NCI-H1092 (cell line): ENCODE results near the gene SLC10A7.
"Not testable (repeated sequence)": the region's sequence is repeated elsewhere in the genome, so short reads cannot be mapped to it uniquely, and the experiment has no call there.

Source experiments
- DNase-seq: peaks from one replicate; lab custom pipeline; 2025; lab: John Stamatoyannopoulos, UW

The SLC10A7 gene

GRCh38 chr4:146439437-146439836 is 82.3 kb downstream of the SLC10A7 start:
- DNase-seq: no peak

GRCh38 chr4:146437778-146438177 is 84.0 kb downstream of the SLC10A7 start:
- no peak for DNase-seq

DNA sequence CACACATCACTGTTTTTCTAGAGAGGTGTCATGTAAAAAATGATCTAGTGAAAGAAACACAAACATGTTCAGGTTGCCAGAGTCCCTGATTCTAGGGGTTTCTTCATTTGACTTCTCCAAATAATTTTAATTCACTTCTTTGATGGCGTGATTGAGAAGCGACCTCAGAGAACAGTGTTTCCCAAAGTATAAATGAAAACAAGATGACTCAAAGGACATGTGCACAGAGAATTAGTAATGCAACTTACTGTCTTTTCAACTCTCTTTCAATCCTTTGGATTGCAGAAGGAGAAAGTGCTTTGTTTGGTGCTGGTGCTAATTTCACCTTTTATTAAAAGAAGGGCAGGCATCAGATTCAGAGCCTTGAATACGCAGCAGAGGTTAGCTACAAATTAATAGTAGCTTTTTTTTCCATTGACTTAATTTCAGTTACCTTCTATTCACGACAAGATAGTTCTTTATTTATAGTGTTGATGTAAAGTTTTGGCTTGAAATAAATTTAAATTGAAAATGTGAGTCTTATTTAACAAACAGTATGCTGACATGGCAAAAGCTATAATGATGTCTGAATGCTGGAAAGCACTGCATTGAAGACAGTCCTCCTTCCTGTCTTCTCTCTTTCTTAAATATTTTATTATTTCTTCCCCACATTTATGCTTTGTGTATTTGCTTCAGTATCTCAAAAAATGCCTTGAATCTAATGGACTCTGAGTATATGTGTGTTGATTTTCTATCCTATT is 85.1 kb downstream of the SLC10A7 start:
- no peak for DNase-seq

DNA sequence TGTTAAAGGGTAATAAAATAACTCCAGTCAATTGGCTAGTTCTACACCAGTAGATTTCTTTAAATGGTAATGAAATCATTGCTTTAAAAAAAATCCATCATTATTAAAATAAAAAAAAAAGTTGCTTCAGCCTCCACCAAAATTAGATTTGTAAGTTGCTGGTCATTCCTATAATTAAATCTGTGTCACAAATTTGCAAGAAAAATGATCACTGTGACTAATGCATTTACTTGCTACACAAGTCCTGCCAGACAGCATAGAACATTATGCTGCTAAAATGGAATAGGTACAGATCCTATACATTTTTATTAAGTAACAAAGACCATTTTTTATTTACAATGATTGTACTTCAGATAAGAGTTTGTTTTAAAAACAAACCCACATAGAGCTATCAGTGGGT is 85.8 kb downstream of the SLC10A7 start:
- DNase-seq: no peak

GRCh38 chr4:146432065-146432464 is 89.7 kb downstream of the SLC10A7 start:
- no peak for DNase-seq

DNA sequence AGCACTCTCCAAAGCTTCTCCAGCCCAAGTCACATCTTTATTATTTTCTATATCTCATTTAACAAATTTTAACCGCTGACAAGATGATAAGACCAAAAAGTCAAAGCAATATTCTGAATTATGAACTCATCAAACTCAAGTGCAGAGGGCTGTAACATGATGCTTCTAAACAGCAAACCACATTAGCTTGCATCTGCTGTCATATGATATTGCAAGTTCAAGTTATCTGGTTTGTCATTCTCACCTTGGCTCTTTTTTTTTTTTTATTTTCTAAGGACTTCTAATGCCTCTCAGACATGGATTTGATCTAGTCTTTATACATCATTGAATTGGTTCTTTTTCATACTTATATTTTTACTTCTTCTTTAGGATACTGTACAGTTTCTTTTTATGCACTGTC is 93.4 kb downstream of the SLC10A7 start:
- no peak for DNase-seq

GRCh38 chr4:146417822-146418221 is 103.9 kb downstream of the SLC10A7 start:
- no peak for DNase-seq

GRCh38 chr4:146415829-146416228 is 105.9 kb downstream of the SLC10A7 start:
- no peak for DNase-seq

GRCh38 chr4:146407669-146408084 is 114.1 kb downstream of the SLC10A7 start:
- DNase-seq: no peak

GRCh38 chr4:146407257-146407656 is 114.5 kb downstream of the SLC10A7 start:
- no peak for DNase-seq

DNA sequence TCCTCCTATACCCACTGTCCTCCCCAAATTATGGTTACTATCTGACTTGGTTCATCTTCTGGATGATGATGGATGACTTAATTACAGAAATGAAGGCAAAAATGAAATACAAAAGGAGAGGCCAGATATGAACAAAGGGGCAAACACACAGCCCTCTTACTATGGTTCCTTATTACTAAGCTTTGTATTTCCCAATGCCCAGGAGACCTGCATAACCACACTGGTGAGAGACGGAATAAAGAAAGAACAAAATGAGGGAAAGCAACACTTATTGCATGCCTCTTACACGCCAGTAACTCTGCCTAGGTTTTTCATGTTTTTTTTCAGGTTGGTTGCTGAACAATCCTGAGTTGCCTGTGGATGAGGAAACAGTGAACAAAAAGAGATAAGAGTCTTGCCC is 120.5 kb downstream of the SLC10A7 start:
- DNase-seq: no peak

DNA sequence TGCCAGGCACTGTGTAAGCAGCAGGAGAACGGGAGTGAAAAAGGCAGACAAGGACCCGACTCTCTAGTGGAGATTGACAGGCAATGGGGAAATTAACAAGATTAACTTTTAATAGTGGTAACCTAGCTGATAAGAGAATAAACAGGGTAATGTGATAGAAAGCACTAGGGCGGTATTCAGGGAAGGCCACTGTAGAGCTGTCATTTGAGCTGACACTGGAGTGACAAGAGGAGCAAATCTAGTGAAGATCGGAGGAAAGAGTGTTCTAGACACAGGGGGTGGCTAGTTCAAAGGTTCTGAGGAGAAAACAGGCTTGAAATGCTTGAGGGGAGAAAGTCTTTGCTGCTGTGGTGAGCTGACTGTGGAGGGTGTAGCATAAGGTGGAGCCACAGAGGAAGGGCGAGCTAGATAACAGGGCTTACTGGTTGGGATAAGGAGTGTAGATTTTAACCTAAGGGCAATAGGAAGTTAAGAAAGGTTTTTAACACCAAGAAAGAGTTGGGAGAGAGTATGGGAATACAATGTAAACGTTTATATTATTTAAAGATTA is 122.8 kb downstream of the SLC10A7 start:
- DNase-seq: no peak

- DNase-seq: no peak
Measured at GRCh38 chr4:146398404-146398803, 123.3 kb downstream of the SLC10A7 start.

GRCh38 chr4:146389561-146389960 is 132.2 kb downstream of the SLC10A7 start:
- no peak for DNase-seq

DNA sequence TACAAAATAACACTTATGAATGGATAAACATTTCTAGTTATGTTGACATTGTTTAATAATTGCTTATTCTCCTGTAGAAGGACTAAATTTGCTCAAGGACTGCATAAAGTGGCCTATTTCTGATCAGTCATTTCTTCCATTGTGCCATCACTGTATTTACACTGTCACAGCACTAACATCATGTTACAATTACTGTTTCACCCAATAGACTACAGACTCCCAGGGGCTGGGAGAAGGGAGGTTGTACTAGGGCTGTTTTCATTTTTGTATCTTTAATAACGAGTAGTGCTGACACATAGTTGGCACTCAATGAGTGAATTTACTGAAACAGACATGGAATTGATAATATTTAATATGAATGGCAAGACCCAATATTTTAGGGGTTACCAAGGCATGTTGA is 139.5 kb downstream of the SLC10A7 start:
- DNase-seq: no peak

GRCh38 chr4:146381263-146381872 is 140.4 kb downstream of the SLC10A7 start:
- DNase-seq: no peak

DNA sequence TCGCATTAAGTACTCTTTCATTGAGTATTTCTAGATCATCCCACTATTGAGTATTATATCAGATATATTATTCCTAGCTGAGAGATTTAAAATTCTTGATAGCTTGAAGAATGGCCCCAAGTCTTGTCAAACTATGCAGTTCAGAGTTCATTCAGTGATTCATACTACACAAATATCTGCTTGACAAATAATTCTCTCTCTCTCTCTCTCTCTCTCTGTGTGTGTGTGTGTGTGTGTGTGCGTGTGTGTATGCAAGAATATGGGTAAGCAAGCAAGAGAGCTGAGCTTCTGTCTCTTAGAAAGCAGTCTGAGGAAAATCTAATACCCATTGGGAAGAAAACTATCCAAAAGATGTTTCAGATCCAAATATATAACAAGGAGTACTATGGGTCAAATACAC is 142.0 kb downstream of the SLC10A7 start:
- DNase-seq: no peak

GRCh38 chr4:146371812-146372211 is 149.9 kb downstream of the SLC10A7 start:
- no peak for DNase-seq

- no peak for DNase-seq
Measured at GRCh38 chr4:146370841-146371240, 150.9 kb downstream of the SLC10A7 start.

- DNase-seq: no peak
Measured at GRCh38 chr4:146369446-146369845, 152.3 kb downstream of the SLC10A7 start.

GRCh38 chr4:146368209-146368608 is 153.5 kb downstream of the SLC10A7 start:
- DNase-seq: no peak

GRCh38 chr4:146367347-146367746 is 154.4 kb downstream of the SLC10A7 start:
- no peak for DNase-seq

DNA sequence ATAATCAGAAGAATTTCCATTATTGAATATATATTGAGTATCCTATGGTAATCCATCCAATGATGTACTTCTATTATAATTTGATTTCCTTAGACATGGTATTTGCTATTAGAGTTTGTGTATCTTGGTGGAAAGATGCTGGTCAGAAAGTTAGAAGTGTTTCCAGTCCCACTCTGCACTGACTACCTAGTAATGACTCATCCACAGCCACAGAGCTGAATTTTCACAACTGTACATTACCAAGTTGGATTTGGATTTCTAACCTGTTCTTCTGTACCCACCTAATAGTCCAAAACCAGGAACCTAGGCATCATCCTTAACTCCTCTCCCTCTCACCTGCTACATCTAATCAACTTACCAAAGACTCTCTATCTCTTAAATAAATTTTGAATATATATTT is 162.0 kb downstream of the SLC10A7 start:
- DNase-seq: no peak

- not testable (repeated sequence) for DNase-seq
Measured at GRCh38 chr4:146350114-146350513, 171.6 kb downstream of the SLC10A7 start.
